Hepatocyte (in vitro differentiated cells): ENCODE data around the gene CHRM3.

Source experiments
- EZH2phosphoT487 ChIP-seq: fragments of 200-600 bp; sonication (generic); IDR thresholded peaks from one replicate; pipeline ENCODE4 v1.6.1; 2018; ENCODE audit warnings: antibody characterized with exemption, mild to moderate bottlenecking, low read depth, moderate library complexity; ENCODE audit not compliant: unreplicated experiment, severe bottlenecking
- TF ChIP-seq, protein P1 (sequence below): fragments of 200-600 bp; sonication (generic); IDR thresholded peaks from 2 replicates; pipeline ENCODE4 v1.5.1; 2016; ENCODE audit warnings: antibody characterized with exemption, mild to moderate bottlenecking; ENCODE audit not compliant: poor library complexity

DNA sequence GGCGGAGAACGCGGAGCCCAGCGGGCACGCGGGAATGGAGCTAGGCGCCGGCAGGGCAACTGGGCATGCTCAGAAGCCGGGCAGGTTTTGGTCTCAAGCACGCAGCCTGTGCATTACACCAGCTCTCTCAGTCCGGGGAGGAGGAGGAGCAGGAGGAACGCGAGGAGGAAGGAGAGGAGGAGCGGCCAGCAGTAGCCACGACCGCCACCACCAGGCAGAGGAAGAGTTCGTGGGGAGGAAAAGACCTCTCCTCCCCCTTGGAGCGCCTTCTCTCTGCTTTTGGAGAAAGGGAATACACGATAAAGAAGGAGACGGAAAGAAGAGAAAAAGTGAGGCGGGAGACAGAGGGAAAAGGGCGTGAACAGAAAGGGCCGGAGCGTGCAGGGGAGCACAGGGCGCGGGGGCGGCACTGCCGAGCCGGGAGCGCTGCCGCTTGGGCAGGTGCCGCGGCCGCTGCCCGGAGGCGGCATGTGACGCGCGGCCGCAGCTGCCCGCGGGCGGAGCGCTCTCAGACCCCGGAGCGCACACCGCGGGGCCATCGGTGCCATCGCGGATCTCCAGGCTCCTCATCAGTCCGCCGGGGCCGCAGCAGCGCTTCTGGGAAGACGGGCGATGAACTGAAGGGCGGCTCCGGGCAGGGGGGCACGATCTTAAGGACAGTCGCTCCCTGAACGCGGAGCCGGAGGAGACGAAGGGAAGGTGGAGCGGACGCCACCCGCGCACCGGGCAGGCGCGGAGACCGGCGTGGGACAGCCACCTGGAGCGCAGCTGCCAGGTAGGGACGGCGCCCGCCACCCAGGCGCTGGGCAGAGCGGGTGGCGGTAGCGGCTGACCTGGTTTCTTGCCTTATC lies at the start of gene CHRM3:
- TF ChIP-seq, protein P1, sequence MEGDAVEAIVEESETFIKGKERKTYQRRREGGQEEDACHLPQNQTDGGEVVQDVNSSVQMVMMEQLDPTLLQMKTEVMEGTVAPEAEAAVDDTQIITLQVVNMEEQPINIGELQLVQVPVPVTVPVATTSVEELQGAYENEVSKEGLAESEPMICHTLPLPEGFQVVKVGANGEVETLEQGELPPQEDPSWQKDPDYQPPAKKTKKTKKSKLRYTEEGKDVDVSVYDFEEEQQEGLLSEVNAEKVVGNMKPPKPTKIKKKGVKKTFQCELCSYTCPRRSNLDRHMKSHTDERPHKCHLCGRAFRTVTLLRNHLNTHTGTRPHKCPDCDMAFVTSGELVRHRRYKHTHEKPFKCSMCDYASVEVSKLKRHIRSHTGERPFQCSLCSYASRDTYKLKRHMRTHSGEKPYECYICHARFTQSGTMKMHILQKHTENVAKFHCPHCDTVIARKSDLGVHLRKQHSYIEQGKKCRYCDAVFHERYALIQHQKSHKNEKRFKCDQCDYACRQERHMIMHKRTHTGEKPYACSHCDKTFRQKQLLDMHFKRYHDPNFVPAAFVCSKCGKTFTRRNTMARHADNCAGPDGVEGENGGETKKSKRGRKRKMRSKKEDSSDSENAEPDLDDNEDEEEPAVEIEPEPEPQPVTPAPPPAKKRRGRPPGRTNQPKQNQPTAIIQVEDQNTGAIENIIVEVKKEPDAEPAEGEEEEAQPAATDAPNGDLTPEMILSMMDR, result no peak
- no peak for TF ChIP-seq EZH2phosphoT487
